ENCODE data around the gene PTPRN2.
"Not testable (repeated sequence)": the region's sequence is repeated elsewhere in the genome, so short reads cannot be mapped to it uniquely, and the experiment has no call there.

The PTPRN2 gene

GRCh38 chr7:157709531-157710251, 877.9 kb downstream of the PTPRN2 start:
- Mint-ChIP-seq H3K27me3 (peaks cover 33% of the 10 kb centered on the region), H3K9me3 (no peaks in the 10 kb centered on the region), H3K4me3 (no peak overlapping the region), H3K4me1 (ENCODE audit: low read depth) (no peaks in the 10 kb centered on the region), H3K36me3 (ENCODE audit: low read depth) (no peaks in the 10 kb centered on the region), H3K27ac (no peak overlapping the region)
- DNase-seq, result no peak

- no peaks in the 10 kb centered on the region for H3K4me1 Mint-ChIP-seq (ENCODE audit: low read depth)
- no peaks in the 10 kb centered on the region for H3K9me3 Mint-ChIP-seq
- peaks cover 38% of the 10 kb centered on the region for H3K27me3 Mint-ChIP-seq
- H3K4me3 Mint-ChIP-seq, result no peak overlapping the region
- no peak overlapping the region for H3K27ac Mint-ChIP-seq
- H3K36me3 Mint-ChIP-seq (ENCODE audit: low read depth), result no peaks in the 10 kb centered on the region
- no peak for DNase-seq
Measured at GRCh38 chr7:157708919-157709295, 878.7 kb downstream of the PTPRN2 start.

DNA sequence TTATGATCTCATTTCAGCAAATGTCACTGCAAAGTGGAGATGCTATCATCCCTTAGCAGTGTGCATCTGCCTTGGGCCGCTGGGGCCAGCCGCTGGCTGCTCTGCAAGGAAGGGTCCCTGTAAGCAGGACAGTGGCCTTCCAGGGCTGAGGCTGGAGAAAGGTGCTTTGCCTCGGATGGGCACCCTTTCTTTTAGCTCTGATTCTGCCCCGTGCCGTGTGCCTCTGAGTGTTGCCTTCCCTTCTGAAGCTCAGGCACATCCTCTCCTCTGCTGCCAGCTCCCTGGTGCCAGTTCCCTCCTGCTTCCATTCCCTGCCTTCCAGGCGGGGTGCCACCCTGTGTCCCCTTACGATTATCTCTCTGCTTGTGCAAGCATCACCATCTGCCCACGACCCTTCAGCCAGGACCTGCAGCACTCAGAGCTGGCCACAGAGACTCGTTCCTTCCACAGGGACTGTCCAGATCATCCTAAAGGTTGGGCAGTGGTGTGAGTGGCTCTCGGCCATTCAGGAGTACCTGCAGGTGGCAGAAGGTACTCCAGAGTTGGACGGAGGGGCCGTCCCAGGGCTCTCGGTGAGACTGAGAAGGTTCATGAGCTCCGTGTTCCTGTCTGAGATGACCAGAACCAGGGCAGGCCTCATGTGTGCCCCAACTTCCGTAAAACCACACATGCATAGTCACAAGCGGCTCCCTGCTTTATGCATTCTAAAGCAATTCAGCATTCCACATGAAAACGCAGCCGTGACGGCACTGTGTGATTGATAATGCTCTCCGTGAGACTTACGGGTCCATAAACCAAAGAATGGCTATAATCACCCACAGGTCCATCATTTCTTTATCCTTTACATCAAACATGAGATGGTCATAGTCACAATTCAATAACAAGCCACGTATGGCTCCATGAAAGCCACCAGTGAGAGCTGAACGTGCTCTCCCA, 879.4 kb downstream of the PTPRN2 start:
- Mint-ChIP-seq H3K4me1 (ENCODE audit: low read depth) (no peaks in the 10 kb centered on the region), H3K27ac (no peak overlapping the region), H3K9me3 (no peaks in the 10 kb centered on the region), H3K36me3 (ENCODE audit: low read depth) (no peaks in the 10 kb centered on the region), H3K4me3 (no peak overlapping the region), H3K27me3 (peaks cover 45% of the 10 kb centered on the region)
- DNase-seq, result no peak

- Mint-ChIP-seq H3K4me1 (ENCODE audit: low read depth) (no peaks in the 10 kb centered on the region), H3K27me3 (peaks cover 78% of the 10 kb centered on the region), H3K4me3 (no peak overlapping the region), H3K9me3 (no peaks in the 10 kb centered on the region), H3K36me3 (ENCODE audit: low read depth) (no peaks in the 10 kb centered on the region), H3K27ac (no peak overlapping the region)
- no peak for DNase-seq
Measured at GRCh38 chr7:157704365-157704764, 883.3 kb downstream of the PTPRN2 start.

DNA sequence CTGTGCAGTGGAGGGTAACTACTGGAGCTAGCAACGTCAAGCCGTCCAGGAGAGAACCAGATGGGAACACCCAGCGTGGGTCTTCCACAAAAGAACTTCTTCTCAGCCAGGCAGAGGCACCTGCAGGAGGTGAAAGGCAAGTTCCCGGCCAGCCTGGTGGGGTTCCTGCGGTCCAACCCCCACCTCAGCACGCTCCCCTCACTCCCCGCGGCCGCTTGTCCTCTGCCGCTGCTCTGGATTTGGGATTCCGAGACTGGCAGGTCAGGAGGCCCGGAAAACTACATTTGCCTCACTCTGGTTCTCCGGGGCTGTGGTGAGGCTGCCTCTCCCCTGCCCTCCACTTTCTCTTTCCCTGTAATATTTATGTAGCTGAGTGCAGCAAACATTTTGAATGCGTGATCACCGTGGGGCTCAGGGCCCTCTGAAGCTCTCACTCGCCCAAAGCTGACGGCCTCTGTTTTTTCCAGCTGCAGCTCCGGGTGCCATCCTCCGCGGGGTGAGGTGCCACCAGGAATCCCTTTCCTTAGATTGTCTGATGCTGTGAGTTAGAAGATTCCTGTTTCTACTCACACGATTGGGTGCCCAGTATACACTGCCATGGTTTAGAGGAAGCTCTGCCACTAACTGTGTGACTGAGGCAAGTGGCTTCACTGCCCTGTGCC, 884.0 kb downstream of the PTPRN2 start:
- no peaks in the 10 kb centered on the region for H3K9me3 Mint-ChIP-seq
- no peaks in the 10 kb centered on the region for H3K4me1 Mint-ChIP-seq (ENCODE audit: low read depth)
- H3K4me3 Mint-ChIP-seq, result no peak overlapping the region
- no peaks in the 10 kb centered on the region for H3K36me3 Mint-ChIP-seq (ENCODE audit: low read depth)
- no peak for DNase-seq
- no peak overlapping the region for H3K27ac Mint-ChIP-seq
- H3K27me3 Mint-ChIP-seq, result peaks cover 74% of the 10 kb centered on the region

DNA sequence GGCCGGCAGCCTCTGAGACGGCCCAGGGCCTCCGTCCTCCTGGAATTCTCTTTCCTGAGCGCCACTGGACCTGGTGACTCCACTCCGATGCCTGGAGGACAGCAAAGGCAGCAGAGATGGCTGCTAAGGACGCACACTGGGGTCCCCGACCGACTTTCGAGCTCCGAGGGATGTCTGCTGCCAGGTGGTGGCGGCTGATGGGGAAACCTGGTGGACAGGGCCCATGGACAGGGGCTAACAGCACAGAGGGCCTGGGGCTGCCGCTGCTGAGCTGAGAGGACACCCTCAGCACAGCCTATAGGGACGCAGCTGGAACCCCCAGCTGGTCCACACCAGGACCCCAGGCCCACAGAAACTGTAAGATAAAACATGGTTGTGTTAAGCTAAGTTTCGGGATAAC, 884.5 kb downstream of the PTPRN2 start:
- no peaks in the 10 kb centered on the region for H3K4me1 Mint-ChIP-seq (ENCODE audit: low read depth)
- DNase-seq, result no peak
- H3K4me3 Mint-ChIP-seq, result no peak overlapping the region
- no peak overlapping the region for H3K27ac Mint-ChIP-seq
- H3K9me3 Mint-ChIP-seq, result no peaks in the 10 kb centered on the region
- H3K36me3 Mint-ChIP-seq (ENCODE audit: low read depth), result no peaks in the 10 kb centered on the region
- peaks cover 72% of the 10 kb centered on the region for H3K27me3 Mint-ChIP-seq

GRCh38 chr7:157702311-157703023, 885.2 kb downstream of the PTPRN2 start:
- H3K4me3 Mint-ChIP-seq, result no peak overlapping the region
- no peak overlapping the region for H3K27ac Mint-ChIP-seq
- H3K27me3 Mint-ChIP-seq, result peaks cover 73% of the 10 kb centered on the region
- H3K4me1 Mint-ChIP-seq (ENCODE audit: low read depth), result no peaks in the 10 kb centered on the region
- no peak for DNase-seq
- no peaks in the 10 kb centered on the region for H3K9me3 Mint-ChIP-seq
- H3K36me3 Mint-ChIP-seq (ENCODE audit: low read depth), result no peaks in the 10 kb centered on the region

DNA sequence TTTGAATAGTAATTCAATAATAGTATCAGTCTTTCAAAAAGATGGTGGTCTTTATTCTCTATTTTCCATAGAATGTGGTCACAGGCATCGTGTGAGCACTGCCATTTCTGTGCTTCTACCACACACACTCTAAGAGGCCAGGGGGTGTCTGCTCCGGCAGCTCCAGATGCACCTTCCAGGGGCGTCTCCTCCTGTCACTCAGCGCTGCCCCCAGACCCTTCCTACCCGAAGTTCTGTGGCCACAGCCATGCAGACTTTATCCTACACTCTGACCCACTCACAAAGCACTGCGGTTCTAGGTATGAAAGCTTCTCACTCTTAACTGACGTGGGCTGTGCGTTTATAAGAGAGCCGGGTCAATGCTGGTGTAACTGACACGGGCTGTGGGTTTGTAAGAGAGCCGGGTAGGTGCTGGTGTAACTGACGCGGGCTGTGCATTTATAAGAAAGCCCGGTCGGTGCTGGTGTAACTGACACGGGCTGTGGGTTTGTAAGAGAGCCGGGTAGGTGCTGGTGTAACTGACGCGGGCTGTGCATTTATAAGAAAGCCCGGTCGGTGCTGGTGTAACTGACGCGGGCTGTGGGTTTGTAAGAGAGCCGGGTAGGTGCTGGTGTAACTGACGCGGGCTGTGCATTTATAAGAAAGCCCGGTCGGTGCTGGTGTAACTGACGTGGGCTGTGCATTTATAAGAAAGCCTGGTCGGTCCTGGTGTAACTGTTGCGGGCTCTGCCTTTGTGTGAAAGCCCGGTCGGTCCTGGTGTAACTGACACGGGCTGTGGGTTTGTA, 886.0 kb downstream of the PTPRN2 start:
- H3K27me3 Mint-ChIP-seq, result peaks cover 67% of the 10 kb centered on the region
- H3K4me3 Mint-ChIP-seq; H3K27ac Mint-ChIP-seq; DNase-seq; H3K36me3 Mint-ChIP-seq (ENCODE audit: low read depth); H3K9me3 Mint-ChIP-seq; H3K4me1 Mint-ChIP-seq (ENCODE audit: low read depth): not testable (repeated sequence)

DNA sequence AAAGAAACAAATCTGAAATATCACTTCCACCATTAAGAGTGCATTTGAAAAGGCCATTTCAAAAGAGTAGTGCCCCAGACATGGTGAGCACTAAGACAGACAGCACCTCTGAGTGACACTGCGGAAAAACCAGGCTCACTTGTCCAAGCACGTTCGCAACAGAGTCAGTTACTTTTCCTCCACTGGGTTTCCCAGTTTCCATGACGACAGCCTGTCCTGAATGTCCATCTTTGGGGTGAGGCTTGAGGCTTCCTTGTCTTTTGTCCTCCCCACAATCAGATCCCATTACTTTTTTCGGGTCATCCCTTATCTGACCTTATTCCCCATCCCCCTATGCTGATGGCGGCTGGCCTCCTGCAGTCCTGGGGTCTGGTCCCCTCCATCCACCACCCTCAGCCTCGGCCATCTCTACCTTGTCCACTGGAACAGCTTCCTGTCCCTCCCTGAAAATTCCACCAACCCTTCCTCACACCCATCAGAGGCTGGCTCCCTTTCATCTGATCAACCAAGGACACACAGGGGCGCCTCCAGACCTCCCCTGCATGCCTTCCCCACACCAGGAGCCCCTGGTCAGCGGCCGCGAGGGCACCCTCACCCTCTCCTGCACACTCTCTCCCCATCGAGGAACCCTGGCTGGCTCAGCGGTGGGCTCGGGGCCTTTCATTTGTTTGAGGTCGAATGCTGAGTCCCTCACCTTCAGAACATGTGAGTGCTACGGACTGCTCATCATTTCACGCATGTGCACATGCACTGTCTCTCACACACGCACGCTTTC, 887.2 kb downstream of the PTPRN2 start:
- no peak for DNase-seq
- Mint-ChIP-seq H3K27ac (no peak overlapping the region), H3K4me1 (ENCODE audit: low read depth) (no peaks in the 10 kb centered on the region), H3K36me3 (ENCODE audit: low read depth) (no peaks in the 10 kb centered on the region), H3K4me3 (no peak overlapping the region), H3K9me3 (peaks cover 2% of the 10 kb centered on the region), H3K27me3 (peaks cover 59% of the 10 kb centered on the region)

DNA sequence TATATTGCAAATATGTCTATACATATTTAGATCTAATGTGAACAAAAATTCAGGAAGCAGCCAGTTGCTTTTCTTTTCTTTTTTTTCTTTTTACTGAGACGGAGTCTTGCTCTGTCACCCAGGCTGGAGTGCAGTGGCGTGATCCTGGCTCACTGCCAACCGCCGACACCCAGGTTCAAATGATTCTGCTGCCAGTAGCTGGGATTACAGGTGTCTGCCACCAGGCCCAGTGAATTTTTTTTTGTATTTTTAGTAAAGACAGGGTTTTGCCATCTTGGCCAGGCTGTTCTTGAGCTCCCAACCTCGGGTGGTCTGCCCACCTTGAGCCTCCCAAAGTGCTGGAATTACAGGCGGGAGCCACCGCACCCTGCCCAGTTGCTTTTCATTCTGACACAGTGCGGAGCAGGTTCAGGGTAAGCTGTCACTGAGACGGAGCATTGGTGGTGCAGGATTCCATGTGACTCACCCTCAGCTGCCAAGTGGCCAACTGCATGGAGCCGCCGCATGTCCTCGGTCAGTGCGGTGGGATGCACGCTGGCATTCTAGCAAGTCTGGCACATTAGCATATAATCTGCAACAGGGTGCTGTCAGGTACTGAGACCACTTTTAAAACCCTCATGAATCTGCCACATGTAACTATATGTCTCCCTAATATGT, 888.1 kb downstream of the PTPRN2 start:
- H3K4me3 Mint-ChIP-seq, result no peak overlapping the region
- peak; percentile 12 for DNase-seq
- H3K27me3 Mint-ChIP-seq, result peaks cover 58% of the 10 kb centered on the region
- H3K9me3 Mint-ChIP-seq, result peaks cover 2% of the 10 kb centered on the region
- no peak overlapping the region for H3K27ac Mint-ChIP-seq
- H3K36me3 Mint-ChIP-seq (ENCODE audit: low read depth), result no peaks in the 10 kb centered on the region
- no peaks in the 10 kb centered on the region for H3K4me1 Mint-ChIP-seq (ENCODE audit: low read depth)

DNA sequence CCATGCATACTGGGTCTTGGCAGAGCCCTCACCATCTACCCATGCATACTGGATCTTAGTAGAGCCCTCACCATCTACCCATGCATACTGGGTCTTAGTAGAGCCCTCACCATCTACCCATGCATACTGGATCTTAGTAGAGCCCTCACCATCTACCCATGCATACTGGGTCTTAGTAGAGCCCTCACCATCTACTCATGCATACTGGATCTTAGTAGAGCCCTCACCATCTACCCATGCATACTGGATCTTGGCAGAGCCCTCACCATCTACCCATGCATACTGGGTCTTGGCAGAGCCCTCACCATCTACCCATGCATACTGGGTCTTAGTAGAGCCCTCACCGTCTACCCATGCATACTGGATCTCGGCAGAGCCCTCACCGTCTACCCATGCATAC, 890.3 kb downstream of the PTPRN2 start:
- not testable (repeated sequence) for H3K4me3 Mint-ChIP-seq; DNase-seq; H3K27ac Mint-ChIP-seq; H3K4me1 Mint-ChIP-seq (ENCODE audit: low read depth); H3K9me3 Mint-ChIP-seq; H3K36me3 Mint-ChIP-seq (ENCODE audit: low read depth)
- peaks cover 50% of the 10 kb centered on the region for H3K27me3 Mint-ChIP-seq

DNA sequence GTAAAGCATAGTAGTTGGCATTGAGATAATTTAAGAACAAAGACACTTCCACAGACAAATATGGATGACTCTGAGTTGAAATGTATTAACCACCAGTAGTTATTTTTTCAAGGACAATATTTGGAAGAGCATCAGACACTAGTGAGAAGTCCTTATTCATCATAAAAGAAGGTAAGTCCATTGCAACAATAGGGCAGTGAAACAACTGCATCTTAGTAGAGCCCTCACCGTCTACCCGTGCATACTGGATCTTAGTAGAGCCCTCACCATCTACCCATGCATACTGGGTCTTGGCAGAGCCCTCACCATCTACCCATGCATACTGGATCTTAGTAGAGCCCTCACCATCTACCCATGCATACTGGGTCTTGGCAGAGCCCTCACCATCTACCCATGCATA, 892.0 kb downstream of the PTPRN2 start:
- not testable (repeated sequence) for H3K27ac Mint-ChIP-seq; H3K36me3 Mint-ChIP-seq (ENCODE audit: low read depth); DNase-seq; H3K4me3 Mint-ChIP-seq; H3K9me3 Mint-ChIP-seq
- Mint-ChIP-seq H3K27me3 (peaks cover 51% of the 10 kb centered on the region), H3K4me1 (ENCODE audit: low read depth) (peaks cover 12% of the 10 kb centered on the region)

DNA sequence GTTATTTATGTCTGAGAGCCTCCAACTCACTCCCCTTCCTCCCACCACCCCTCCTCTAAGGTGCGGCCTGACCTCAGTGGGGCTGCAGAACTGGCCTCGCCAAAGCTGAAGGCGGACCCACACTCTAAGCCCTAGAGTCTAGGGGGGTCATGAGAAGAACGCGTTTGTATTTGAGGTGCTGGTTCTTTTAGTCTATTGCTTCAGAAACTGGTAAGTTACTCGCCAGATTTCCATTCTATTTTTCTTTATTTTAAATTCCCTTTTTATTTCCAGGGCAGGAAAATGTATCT, 893.3 kb downstream of the PTPRN2 start:
- Mint-ChIP-seq H3K27me3 (peaks cover 48% of the 10 kb centered on the region), H3K9me3 (peaks cover 2% of the 10 kb centered on the region), H3K4me1 (ENCODE audit: low read depth) (peaks cover 17% of the 10 kb centered on the region), H3K36me3 (ENCODE audit: low read depth) (no peaks in the 10 kb centered on the region), H3K27ac (no peak overlapping the region), H3K4me3 (no peak overlapping the region)
- no peak for DNase-seq

Data from activated T-cell treated with anti-CD3 and anti-CD28 coated beads, Interleukin-2, amount 50 U/mL, for 24 hours (primary cell).